HG03432 (cell line): Measurements from ENCODE around the gene ACAP1.

ENCODE experiments used
- ATAC-seq: cut with Tn5 transposase; IDR thresholded peaks from one replicate; pipeline ENCODE4 v1.9.1; 2021; ENCODE audit warnings: mild to moderate bottlenecking, moderate library complexity; ENCODE audit not compliant: unreplicated experiment

The ACAP1 gene, protein sequence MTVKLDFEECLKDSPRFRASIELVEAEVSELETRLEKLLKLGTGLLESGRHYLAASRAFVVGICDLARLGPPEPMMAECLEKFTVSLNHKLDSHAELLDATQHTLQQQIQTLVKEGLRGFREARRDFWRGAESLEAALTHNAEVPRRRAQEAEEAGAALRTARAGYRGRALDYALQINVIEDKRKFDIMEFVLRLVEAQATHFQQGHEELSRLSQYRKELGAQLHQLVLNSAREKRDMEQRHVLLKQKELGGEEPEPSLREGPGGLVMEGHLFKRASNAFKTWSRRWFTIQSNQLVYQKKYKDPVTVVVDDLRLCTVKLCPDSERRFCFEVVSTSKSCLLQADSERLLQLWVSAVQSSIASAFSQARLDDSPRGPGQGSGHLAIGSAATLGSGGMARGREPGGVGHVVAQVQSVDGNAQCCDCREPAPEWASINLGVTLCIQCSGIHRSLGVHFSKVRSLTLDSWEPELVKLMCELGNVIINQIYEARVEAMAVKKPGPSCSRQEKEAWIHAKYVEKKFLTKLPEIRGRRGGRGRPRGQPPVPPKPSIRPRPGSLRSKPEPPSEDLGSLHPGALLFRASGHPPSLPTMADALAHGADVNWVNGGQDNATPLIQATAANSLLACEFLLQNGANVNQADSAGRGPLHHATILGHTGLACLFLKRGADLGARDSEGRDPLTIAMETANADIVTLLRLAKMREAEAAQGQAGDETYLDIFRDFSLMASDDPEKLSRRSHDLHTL

DNA sequence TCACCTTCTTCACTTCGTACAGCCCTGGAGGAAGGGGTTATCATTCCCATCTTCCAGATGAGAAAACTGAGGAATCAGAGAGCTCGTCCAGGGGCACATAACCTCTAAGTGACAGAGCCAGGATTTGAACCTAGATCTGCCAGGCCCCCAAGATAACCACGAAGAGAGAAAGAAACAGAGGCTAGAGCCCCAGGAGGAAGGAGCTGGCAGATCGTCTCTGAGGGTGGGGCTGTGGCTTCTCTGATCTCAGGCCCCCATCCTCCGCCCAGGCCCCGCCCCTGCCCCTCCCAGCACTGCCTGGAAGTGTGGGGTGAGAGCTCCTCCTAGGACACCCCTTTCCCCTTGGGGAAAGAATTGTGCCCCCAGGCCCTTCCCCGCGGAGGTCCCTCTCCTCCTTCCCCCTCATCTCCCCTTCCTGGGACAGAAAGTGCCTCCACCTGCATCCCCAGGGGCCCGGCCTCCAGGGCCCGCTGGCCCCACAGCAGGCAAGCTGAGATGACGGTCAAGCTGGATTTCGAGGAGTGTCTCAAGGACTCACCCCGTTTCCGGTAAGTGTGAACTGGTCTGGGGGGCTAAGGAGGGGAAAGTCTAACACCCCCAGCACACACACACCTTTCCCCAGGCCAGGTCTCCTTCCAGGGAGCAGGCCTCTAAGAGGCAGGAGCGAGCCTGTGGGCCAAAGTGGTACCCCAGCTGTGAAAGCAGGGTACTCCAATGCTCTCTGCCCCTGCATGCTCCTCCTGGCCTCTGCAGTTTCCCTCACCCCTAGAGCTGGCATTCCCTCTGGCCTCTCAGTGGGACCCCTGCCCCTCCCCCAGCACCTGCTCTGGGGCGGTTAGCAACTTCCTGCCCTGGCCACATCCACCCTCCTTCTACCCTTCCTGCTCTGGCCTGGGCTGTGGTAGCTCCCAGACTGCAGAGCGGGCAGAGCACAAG lies at the start of gene ACAP1:
Gene ACAP1, plus strand, starts transcription at position 290 of the 936 bp plus-strand sequence. Its CDS starts 206 bp downstream, at position 496.
- ATAC-seq = peak; percentile 65

DNA sequence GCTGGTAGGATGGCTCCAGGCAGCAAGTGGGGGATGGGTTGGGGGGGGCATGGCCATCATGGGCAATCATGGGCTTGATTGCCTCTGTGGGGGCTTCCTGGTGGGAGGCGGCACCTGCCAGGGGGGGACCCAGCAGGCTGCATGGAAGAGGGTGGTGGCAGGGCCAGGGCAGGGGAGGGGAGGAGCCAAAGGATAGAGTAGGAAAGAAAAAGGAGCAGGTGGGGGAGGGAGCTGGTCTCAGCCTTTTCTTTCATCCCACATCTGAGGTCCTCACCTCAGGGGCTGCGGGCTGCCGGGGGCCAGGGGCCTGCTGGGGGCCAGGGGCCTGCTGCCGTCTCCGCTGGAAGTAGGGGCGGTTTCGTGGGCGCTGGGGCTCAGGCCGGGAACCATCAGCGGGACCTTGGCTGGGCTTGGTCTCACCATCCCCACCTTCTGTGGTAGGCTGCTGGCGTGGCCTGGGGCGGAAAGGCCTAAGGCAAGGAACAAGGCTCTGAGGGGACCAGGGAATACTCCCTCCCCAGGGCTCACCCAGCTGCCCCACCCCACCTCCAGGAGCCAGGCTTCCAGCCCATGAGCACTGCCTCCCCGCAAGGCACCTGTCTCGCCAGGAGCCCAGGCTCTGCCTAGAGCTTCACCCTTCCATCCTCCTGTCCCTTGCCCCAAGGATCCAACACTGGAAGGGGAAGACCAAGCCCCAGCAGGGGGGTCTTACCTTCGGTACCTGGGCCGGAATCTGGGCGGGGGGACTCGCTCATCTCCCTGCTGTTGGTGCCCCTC lies 46.9 kb upstream of the ACAP1 start:
- ATAC-seq = no peak

DNA sequence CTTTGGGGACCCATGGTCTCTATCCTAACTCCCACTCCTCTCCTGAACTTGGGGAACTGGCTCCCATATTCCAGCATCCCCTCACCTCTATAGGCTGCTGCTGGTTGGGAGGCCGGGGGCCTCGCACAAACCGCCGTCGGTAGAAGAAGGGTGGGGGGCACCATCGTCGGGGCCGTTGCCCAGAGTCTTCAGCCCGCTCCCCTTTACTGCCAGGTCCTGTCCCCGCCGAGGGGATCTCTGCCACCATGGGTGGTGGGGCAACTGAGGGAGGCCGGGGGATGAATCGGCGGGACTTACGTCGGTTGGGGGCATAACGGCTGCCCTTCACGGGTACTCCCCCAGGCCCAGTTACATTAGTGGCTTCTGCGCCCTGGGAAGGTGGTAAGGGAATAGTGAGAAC lies 46.2 kb upstream of the ACAP1 start:
- no peak for ATAC-seq

DNA sequence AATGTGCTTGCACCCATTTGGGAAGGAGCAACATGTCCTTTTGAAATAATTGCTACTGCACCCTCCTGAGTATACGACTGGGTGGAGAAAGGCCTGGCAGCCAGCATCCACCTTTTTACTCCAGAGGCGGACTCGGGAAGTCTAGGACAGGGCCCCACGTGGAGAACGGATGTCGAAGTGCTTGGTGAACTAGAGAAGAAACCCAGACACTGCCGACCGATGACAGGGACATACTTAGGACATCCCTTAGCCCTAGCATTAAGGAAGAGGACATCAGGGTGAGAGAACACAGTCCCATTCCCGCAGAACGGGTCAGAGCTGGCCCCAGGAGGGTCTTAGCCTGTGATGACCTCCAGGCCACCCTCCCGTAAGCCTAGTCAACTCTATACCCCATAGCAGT lies 45.6 kb upstream of the ACAP1 start:
- ATAC-seq = no peak

DNA sequence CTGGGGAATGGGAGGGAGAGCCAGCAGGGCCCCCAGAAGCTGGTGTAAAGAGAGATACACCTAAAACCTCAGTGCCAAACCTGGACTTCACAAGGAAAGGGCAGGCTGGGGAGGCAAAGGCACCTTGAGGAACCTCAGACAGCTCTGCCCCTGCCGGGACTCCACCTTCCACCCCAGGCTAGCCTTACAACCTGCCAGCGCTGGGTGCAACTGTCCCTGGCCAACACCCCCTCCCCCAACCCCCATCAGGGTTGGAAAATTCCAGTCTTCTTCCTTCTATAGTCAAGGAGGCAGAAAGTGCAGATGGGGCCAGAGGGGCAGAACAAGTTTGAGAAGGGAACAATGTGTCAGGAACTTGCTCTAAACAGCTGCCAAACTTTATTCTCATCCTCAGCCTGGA lies 44.1 kb upstream of the ACAP1 start:
- no peak for ATAC-seq

DNA sequence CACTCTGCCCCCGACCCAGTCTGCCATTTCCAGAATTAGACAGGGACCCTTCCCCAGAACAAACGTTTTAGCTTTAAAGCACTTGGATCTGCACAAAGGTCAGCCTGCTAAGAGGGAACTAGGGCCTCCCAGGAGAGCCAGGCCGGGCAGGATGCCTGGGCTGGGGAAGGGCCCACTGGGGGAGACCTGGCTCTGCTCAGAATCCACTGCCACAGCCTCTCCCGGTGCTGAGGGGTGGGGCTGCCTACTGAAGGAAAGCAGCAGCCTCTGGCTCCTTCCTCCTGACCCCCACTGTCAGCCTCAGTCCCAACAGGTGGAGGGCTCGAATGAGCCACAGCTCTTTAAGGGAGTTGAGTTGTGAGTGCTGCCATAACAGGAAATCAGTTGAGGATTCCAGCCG lies 43.6 kb upstream of the ACAP1 start:
- ATAC-seq = no peak

DNA sequence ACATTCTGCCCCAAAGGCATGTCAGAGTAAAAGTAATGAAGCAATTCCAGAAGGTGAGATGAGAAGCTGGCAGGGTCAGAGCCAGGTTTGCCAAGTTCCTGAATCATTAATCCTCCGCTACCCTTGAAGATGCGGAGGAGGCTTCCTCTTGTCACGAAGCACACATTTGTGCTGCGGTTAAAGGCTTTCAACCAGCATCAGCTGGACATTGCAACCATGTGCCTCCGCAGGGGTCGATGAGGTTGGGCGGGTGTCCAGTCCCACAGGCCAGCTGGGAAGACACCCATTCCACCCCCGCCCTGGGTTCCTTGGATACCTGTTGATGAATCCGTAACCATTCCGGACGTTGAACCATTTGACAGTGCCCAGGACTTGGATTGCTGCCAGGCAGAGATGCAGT lies 43.2 kb upstream of the ACAP1 start:
- ATAC-seq = no peak

DNA sequence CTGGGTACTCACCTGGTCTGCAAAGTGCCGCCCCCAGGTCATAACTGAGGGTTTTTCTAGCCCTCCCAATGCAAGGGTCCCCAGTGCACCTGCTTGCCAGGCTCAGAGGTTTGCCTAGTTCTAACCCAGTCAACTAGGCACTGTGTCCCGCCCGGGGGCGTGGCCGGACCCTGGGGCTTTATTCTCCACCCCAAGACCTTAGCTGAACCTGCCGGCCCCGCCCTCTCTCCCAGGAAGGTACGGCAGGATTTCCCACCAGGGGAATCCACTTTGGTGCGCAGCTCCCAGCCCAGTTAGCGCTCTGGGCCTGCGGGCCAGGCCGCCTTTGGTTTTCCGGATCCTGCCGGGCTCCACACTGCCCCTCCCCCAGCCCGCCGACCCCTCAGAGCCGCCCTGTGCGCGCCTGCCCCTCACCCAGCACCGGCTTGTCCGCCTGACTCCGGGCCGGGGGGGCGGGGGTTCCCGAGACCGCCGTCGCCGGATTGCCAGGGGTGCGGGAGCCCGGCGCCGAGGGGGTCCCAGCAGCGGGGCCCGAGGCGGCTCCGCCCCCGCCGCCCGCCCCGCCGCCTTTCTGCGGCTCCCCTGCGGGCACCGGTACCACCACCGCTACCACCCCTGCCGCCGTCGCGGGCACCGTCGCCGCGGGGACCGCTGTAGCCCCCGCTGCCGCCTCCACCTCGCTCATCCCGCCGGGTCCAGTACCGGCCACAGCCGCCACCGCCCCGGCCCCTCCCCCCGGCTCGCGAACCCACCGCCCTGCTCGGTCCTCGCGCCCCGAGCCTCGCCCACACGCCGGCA lies 42.3 kb upstream of the ACAP1 start:
- ATAC-seq = no peak

DNA sequence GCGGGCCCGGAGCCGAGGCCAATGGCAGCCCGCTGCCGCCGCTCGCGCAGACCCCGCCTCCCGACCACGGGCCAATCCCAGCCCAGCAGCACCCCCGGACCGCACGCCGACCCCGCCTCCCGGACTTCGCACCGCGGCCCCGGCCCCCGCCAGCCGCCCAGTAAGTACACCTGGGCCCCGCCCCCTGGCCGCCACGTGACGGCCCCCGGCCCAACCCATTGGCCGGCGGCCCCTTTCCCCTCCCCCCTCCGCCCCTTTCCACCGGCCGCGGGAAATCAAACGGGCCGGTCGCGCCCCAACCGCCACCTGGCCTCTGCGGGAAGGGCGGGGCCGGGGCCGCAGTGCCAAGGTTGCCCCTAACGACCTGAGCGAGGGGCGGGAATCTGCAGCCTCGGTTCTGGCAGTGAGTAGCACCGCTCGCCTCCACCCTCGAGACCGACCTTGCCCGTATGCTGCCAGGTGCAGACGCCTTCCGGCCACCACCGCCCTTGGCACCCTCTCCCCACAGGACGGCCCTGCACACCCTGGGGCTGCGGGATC lies 41.6 kb upstream of the ACAP1 start, which contains the start of gene YBX2:
Gene YBX2, minus strand, starts transcription at position 26 of the 540 bp plus-strand sequence. CDS start 139 bp downstream, outside the sequence.
- ATAC-seq = no peak

DNA sequence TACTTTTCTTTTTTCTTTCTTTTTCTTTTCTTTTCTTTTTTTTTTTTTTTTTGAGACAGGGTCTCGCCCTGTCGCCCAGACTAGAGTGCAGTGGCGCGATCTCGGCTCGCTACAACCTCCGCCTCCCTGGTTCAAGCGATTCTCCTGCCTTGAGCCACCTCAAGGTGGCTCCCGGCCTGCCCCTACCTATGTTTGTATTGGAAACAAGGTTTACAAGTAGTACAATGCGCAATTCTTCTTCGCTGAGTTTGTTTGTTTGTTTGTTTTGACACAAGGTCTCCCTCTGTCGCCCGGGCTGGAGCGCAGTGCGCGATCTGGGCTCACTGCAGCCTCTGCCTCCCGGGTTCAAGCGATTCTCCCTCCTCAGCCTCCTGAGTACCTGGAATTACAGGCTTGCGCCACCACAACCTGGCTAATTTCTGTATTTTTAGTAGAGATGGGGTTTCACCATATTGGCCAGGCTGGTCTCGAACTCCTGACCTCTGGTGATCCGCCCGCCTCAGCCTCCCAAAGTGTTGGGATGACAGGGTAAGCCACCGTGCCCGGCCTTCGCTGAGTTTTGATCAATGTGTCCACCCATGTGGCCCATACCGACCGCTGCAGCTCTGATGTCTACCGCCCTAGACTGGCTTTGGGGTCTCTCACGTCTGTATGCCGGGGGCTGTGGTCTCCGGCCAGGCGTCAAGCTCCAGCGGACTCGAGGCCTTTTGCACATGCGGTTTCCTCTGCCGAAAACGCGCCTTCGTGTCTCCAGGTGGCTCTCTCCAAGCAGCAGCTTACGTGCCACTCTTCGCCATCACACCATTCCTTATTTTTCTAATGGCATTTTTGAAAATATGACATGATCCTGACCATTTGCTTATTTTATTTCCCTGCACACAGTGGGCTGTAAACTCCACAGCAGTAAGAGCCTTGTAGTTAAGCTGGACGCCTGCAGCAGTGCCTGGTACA lies 40.8 kb upstream of the ACAP1 start:
- no peak for ATAC-seq

DNA sequence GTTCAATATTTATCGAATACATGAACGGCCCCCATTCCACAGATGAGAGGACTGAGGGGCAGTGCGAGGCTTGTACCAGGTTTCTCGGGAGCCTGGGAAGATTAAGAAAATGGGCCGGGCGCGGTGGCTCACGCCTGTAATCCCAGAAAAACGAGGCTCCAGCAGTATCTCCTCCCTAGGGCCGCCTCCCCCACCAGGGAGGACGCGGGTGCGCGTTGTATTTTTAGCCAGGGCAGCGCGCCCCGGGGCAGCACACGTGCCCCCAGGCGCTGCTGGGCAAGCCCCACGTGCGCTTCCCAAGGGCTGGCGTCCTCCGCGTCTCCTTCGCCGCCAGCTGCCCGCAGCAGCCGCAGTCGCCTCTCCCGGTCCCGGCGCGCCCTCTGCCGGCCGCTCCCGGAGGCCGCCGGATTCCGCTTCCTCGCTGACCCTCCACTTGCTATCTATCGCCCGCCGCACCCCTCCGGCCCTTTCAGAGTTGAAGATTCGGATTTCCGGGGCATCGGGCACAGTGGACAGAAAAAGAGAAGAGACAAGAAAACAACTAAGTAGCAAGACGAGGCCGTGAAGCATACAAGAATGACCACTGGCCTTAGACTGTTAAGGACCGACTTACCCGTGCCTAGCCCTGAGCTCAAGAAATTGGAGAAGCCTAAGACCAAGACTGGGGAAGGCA lies 40.0 kb upstream of the ACAP1 start:
- peak; percentile 39 for ATAC-seq

DNA sequence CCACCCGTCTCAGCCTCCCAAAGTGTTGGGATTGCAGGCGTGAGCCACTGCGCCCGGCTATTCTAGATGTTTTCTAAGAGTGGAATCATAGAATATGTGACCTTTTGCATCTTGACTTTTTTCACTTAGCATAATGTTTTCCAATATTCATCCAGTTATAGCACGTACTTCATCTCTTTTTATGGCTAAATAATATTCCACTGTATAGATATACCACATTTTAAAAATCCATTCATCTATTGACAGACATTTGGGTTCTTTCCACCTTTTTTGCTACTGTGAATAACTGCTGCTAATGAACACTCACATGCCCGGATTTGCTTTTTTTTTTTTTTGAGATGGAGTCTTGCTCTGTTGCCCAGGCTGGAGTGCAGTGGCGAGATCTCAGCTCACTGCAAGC lies 32.1 kb upstream of the ACAP1 start:
- ATAC-seq = no peak

DNA sequence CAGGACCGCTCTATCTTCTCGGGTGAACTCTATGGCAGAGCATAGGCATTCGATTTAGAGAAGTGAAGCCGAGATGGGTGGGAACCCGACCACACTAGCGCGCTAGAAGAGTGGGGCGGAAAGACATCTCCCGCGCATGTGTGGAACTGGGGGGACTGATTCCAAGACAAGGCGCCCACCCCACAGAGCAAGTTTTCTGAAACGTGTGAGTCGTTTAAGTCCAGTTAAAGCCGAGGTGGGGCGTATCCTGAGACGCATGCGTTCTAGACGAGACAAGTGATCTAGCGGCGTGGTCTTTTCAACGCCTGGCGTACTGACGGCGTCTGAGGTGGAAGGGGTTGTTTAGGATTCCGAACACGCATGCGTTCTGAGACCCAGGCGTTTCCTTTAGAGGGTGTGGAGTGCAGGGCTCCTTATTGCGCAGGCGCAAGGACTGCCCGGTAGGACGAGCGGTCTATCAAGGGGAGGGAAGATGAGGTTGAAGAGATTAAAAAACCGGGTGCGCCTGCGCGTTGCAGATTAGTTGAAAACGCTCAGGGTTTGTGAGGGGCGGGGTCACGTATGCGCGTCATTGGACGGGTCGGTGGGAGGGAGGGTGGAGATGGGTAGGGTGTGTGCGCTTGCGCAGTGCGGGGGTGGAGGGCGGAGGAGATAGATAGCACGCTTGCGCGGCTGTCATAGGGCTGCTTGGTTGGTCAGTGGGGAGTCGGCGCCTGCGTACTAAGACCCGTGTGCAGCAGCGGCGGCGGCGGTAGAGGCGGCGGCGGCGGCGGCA lies 29.2 kb upstream of the ACAP1 start, which contains the start of gene EIF5A:
Gene EIF5A, plus strand, starts transcription at position 718 of the 775 bp plus-strand sequence. CDS start 2,008 bp downstream, outside the sequence.
- peak; percentile 69 for ATAC-seq

DNA sequence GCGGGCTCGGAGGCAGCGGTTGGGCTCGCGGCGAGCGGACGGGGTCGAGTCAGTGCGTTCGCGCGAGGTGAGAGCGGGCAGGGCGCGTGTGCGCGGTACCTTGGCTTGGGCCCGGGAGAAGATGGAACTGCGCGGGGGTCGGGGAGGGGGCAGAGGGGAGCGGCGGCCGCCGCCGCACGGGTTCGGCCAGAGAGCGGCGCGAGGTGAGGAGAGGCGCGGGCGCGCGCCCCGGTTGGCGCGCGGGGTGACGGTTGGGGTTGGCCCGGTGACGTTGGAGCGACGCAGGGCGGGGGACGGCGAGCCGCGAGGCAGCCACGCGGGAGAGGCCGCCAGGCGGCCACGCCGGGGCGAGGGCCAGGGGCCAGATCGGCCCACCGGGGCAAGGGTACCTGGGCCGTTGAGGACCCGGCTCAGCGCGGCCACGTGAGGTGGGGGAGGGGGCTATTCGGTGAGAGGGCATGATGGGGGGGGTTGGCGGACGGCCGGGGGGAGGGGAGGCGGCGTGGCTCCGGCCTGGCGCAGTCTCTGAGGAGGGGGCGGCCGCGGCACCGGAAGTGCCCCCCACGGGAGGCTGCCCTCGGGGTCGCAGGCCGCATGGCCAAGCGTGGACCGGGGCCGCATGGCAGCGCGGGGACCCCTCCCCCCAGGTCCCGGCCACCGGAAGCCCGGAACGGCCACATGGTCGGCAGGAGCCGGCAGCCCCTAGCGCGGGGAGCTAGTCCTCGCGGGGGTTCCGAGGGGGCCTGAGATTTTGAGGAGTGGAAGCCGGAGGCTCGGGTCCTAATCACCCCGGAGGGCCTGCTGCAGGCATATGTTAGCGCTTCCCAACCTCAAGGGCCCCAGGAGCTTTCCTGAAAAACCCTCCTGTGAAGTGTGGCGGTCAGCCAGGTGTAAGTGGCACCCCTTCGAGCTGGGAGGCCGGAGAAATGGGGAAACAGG lies 28.4 kb upstream of the ACAP1 start:
- no peak for ATAC-seq

DNA sequence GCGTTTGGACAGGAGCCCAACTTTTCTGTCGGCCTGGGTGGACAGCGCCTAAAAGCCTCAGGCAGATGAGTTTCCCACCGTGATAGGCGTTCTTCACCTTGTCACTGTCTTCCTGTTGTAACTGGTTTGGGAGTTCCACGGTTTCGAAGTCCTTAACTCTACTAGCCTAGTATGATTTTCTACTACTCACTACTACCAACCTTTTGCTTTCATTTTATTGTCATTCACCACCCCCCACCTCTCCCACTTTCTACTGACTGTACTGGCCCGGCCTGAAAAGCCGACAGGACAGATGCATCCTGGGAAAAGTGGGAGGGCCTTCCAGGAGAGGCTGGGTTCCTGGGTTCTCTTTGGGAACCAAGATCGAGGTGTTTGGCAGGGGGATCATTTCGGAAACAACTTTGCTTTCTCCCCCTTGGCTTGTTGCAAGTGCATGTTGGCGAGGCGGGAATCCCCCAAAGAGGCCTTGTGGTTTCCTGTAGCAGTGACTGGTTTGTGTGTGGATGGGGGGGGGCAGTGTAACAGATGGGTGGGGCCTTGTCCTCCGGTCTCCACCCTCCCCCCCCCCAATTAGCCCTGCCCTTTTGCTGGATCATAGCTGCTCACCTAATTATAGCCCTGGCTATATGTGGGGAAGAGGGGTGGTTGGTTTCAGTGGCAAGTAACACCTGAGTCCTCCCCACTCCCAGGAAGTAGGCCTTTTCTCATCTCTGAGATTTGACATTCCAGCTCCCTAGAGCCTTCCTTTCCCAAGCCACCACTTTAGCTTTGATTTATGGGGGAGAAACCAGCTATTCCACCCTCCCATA lies 27.5 kb upstream of the ACAP1 start:
- ATAC-seq = peak; percentile 17
